ENCODE measurements around the gene CMIP. TPM values are rescaled to one million over a fixed set of nuclear protein-coding genes. Genes with fewer than 3 reads are reported as not detected.

Gene CMIP
- total RNA-seq, 1 experiment from 2014 or later, result 63.7 TPM

DNA sequence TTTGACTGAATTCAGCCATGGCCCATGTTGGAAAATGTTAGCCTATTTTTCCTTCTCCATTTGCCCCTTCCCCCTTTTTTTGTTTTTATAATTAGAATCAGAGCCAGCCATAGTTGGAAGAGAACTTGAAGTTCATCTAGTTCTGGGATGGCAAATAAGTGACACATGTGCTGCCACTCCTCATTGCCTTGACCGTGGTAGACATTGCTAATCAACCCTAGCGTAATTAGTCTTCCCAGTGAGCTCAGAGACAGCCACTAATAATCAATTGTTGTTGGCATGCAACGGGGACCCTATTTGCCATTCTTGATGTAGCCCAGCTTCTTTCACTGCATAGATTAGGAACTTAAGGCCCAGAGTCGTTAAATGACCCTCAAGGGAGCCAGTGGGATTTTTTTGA, 16.6 kb downstream of the CMIP start (continued):
- TF ChIP-seq, protein P1, sequence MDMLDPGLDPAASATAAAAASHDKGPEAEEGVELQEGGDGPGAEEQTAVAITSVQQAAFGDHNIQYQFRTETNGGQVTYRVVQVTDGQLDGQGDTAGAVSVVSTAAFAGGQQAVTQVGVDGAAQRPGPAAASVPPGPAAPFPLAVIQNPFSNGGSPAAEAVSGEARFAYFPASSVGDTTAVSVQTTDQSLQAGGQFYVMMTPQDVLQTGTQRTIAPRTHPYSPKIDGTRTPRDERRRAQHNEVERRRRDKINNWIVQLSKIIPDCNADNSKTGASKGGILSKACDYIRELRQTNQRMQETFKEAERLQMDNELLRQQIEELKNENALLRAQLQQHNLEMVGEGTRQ (CRISPR knock-in tag; IDR thresholded peaks at IDR 0.05), result no peak
- TF ChIP-seq FOXJ3 (CRISPR knock-in tag; IDR thresholded peaks at IDR 0.05; ENCODE audit: borderline replicate concordance) (no peak), ZNF416 (CRISPR knock-in tag; IDR thresholded peaks at IDR 0.05) (no peak)
- TF ChIP-seq, protein P2, sequence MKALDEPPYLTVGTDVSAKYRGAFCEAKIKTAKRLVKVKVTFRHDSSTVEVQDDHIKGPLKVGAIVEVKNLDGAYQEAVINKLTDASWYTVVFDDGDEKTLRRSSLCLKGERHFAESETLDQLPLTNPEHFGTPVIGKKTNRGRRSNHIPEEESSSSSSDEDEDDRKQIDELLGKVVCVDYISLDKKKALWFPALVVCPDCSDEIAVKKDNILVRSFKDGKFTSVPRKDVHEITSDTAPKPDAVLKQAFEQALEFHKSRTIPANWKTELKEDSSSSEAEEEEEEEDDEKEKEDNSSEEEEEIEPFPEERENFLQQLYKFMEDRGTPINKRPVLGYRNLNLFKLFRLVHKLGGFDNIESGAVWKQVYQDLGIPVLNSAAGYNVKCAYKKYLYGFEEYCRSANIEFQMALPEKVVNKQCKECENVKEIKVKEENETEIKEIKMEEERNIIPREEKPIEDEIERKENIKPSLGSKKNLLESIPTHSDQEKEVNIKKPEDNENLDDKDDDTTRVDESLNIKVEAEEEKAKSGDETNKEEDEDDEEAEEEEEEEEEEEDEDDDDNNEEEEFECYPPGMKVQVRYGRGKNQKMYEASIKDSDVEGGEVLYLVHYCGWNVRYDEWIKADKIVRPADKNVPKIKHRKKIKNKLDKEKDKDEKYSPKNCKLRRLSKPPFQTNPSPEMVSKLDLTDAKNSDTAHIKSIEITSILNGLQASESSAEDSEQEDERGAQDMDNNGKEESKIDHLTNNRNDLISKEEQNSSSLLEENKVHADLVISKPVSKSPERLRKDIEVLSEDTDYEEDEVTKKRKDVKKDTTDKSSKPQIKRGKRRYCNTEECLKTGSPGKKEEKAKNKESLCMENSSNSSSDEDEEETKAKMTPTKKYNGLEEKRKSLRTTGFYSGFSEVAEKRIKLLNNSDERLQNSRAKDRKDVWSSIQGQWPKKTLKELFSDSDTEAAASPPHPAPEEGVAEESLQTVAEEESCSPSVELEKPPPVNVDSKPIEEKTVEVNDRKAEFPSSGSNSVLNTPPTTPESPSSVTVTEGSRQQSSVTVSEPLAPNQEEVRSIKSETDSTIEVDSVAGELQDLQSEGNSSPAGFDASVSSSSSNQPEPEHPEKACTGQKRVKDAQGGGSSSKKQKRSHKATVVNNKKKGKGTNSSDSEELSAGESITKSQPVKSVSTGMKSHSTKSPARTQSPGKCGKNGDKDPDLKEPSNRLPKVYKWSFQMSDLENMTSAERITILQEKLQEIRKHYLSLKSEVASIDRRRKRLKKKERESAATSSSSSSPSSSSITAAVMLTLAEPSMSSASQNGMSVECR (CRISPR knock-in tag; IDR thresholded peaks at IDR 0.05; ENCODE audit: borderline replicate concordance), result no peak

DNA sequence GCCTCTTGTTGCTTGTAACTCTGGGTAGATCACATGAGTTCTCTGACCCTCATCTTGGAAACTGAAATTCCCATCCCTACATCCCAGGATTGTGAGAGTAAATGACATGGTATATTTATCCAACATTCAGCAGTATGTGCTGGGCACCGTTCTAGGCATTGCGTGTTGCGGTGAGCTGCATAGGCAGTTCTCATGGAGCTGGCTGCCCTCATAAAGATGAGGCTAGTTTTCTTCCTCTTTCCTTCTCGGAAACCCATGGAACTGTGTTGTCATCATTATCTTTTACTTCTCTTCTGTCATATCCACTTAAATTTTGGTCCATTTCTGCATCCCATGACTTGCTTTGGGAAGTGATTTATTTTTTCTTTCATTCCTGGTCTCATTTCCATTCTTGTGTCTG, 17.2 kb downstream of the CMIP start:
- TF ChIP-seq NFE2L1 (CRISPR knock-in tag; IDR thresholded peaks at IDR 0.05), result no peak
- TF ChIP-seq, protein P3, sequence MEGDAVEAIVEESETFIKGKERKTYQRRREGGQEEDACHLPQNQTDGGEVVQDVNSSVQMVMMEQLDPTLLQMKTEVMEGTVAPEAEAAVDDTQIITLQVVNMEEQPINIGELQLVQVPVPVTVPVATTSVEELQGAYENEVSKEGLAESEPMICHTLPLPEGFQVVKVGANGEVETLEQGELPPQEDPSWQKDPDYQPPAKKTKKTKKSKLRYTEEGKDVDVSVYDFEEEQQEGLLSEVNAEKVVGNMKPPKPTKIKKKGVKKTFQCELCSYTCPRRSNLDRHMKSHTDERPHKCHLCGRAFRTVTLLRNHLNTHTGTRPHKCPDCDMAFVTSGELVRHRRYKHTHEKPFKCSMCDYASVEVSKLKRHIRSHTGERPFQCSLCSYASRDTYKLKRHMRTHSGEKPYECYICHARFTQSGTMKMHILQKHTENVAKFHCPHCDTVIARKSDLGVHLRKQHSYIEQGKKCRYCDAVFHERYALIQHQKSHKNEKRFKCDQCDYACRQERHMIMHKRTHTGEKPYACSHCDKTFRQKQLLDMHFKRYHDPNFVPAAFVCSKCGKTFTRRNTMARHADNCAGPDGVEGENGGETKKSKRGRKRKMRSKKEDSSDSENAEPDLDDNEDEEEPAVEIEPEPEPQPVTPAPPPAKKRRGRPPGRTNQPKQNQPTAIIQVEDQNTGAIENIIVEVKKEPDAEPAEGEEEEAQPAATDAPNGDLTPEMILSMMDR (IDR thresholded peaks at IDR 0.05), result no peak
- no peak for TF ChIP-seq SMAD4 (CRISPR knock-in tag; IDR thresholded peaks at IDR 0.05)
- TF ChIP-seq, protein P4, sequence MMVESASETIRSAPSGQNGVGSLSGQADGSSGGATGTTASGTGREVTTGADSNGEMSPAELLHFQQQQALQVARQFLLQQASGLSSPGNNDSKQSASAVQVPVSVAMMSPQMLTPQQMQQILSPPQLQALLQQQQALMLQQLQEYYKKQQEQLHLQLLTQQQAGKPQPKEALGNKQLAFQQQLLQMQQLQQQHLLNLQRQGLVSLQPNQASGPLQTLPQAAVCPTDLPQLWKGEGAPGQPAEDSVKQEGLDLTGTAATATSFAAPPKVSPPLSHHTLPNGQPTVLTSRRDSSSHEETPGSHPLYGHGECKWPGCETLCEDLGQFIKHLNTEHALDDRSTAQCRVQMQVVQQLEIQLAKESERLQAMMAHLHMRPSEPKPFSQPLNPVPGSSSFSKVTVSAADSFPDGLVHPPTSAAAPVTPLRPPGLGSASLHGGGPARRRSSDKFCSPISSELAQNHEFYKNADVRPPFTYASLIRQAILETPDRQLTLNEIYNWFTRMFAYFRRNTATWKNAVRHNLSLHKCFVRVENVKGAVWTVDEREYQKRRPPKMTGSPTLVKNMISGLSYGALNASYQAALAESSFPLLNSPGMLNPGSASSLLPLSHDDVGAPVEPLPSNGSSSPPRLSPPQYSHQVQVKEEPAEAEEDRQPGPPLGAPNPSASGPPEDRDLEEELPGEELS (CRISPR knock-in tag; IDR thresholded peaks at IDR 0.05), result no peak
- TF ChIP-seq OVOL2 (CRISPR knock-in tag; IDR thresholded peaks at IDR 0.05; ENCODE audit: borderline replicate concordance), result no peak
- TF ChIP-seq, protein P5, sequence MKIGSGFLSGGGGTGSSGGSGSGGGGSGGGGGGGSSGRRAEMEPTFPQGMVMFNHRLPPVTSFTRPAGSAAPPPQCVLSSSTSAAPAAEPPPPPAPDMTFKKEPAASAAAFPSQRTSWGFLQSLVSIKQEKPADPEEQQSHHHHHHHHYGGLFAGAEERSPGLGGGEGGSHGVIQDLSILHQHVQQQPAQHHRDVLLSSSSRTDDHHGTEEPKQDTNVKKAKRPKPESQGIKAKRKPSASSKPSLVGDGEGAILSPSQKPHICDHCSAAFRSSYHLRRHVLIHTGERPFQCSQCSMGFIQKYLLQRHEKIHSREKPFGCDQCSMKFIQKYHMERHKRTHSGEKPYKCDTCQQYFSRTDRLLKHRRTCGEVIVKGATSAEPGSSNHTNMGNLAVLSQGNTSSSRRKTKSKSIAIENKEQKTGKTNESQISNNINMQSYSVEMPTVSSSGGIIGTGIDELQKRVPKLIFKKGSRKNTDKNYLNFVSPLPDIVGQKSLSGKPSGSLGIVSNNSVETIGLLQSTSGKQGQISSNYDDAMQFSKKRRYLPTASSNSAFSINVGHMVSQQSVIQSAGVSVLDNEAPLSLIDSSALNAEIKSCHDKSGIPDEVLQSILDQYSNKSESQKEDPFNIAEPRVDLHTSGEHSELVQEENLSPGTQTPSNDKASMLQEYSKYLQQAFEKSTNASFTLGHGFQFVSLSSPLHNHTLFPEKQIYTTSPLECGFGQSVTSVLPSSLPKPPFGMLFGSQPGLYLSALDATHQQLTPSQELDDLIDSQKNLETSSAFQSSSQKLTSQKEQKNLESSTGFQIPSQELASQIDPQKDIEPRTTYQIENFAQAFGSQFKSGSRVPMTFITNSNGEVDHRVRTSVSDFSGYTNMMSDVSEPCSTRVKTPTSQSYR (CRISPR knock-in tag; IDR thresholded peaks at IDR 0.05), result no peak
- no peak for TF ChIP-seq TCF7 (CRISPR knock-in tag; IDR thresholded peaks at IDR 0.05; ENCODE audit: low read depth)
- TF ChIP-seq, protein P6, sequence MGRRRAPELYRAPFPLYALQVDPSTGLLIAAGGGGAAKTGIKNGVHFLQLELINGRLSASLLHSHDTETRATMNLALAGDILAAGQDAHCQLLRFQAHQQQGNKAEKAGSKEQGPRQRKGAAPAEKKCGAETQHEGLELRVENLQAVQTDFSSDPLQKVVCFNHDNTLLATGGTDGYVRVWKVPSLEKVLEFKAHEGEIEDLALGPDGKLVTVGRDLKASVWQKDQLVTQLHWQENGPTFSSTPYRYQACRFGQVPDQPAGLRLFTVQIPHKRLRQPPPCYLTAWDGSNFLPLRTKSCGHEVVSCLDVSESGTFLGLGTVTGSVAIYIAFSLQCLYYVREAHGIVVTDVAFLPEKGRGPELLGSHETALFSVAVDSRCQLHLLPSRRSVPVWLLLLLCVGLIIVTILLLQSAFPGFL (CRISPR knock-in tag; IDR thresholded peaks at IDR 0.05; ENCODE audit: borderline replicate concordance), result no peak
- TF ChIP-seq, protein P7, sequence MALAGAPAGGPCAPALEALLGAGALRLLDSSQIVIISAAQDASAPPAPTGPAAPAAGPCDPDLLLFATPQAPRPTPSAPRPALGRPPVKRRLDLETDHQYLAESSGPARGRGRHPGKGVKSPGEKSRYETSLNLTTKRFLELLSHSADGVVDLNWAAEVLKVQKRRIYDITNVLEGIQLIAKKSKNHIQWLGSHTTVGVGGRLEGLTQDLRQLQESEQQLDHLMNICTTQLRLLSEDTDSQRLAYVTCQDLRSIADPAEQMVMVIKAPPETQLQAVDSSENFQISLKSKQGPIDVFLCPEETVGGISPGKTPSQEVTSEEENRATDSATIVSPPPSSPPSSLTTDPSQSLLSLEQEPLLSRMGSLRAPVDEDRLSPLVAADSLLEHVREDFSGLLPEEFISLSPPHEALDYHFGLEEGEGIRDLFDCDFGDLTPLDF (CRISPR knock-in tag; IDR thresholded peaks at IDR 0.05), result no peak
- POLR2A ChIA-PET, result no interaction called here
- H3K27ac Mint-ChIP-seq, result peak overlapping the region; percentile 53; the same call in 1 of the 2 replicates
- CTCF ChIA-PET, result no interaction called here
- no peak for DNase-seq (ENCODE audit: low spot score)
- ATAC-seq, result no peak
- H3K27me3 Mint-ChIP-seq (ENCODE audit: low read depth), result no peaks in the 10 kb centered on the region
- H3K4me1 Mint-ChIP-seq, result peaks cover 53% of the 10 kb centered on the region
- no peaks in the 10 kb centered on the region for H3K9me3 Mint-ChIP-seq
- no peak overlapping the region for H3K4me3 Mint-ChIP-seq
- peaks cover 28% of the 10 kb centered on the region for H3K36me3 Mint-ChIP-seq

All from WTC11 (cell line).